GM19397 (cell line): Measurements from ENCODE around the gene XPNPEP1.

Experiments
- ATAC-seq: cut with Tn5 transposase; IDR thresholded peaks from one replicate; pipeline ENCODE4 v1.9.1; 2021; ENCODE audit warnings: mild to moderate bottlenecking, moderate library complexity; ENCODE audit not compliant: unreplicated experiment

The XPNPEP1 gene

DNA sequence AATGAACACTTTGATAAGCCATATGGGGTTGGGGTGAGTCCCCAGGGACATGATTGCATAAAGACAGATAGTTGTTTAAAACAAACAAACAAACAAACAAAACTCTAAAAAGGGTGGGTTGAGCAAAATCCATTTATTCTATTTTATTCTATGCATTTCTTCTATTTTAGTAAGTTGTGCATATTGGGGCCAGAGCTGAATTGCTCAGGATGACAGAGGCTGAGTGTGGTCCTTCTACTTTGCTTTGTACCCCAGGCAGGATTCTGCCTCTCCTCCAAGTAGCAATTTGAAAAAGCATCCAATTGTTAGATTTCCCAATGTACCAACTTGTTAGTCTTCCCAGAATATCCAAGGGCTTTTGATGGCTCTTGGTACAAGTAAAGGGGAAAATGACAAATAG is 29.2 kb upstream of the XPNPEP1 start:
- no peak for ATAC-seq

DNA sequence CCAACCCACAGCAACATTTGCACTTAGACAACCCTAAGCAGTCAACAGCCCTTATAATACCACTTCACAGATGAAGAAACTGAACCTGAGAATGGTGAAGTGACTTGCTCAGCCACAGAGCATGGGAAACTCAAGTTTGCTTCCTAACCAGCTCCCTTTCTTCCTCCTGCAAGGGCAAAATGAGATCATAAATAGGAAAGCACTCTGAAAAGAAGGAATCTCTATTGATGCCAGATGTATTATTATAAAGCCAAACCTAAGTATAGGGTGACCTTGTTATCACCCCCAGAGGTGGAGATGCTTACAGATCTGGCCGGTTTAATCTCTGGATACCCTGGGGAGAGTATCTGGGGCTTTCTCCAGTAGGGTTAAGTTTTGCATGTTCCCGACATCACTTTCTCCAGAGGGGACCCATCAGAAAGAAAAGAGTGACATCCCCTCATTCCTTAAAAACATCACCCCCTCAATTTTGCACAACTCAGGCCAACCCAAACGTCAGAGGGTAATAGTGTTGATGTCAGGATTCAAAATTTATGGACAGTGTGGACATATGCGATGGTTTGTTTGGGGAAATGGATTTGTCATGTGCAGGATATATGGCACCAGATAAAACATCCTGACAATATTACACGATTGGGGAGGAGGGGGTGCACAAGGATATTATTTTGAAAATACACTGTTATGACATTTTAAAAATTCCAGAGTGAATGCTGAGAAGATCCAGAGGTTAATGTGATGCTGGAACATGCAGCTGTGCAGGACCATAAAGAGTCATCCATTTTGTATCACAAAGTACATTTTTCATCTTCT is 24.0 kb upstream of the XPNPEP1 start:
- ATAC-seq, result no peak

GRCh38 chr10:109946680-109947079 is 23.4 kb upstream of the XPNPEP1 start:
- ATAC-seq, result no peak

DNA sequence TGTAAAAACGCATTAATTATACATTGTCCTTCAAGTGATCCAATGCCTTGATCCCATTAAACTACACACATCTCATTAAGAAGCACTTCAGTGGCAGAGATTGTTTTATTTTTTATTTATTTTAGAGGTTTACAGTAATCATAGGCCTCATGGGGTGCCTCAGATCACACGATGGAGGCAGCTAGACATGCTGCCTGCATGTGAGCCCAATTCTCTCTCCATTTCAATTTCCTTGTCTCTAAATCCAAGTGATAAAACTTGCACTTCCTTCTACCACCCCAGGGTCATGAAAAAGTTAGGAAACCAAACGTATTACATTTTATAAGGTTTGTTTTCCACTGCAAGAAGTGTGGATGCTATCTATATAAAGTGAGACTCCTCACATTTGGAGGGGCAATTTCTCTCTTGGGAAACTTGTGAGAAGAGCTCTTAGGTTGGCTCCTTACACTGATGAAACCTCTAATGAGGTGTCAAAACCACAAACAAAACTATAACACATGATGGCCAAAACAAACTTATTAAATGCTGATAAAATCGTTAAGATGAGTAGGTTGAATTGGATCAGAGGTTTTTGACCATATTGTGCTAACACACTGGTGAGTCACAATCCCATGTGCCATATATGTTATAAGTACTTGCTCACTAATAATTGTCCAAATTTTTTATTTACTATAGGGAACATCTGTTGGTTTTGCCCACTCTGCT is 22.3 kb upstream of the XPNPEP1 start:
- ATAC-seq, result no peak

DNA sequence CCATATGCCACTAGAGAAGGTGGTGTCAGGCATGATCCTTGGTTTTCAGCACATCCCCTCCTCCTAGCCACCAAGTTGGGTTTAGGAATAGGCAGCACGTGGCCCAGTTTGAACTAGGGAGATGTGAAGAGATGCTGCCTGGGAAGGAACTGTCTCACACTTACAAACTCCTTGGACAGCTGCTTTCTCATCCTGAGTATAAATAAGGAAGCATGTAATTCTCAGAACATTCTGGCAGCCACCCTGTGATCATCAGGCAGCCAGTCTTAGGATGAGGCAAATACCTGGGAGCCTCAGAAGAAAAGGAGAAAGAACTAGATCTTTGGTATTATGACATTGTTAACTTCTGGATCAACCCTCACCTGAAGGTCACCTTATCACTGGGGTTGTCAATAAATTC is 21.3 kb upstream of the XPNPEP1 start:
- ATAC-seq, result no peak

- no peak for ATAC-seq
Measured at GRCh38 chr10:109941236-109941862, 18.0 kb upstream of the XPNPEP1 start.

DNA sequence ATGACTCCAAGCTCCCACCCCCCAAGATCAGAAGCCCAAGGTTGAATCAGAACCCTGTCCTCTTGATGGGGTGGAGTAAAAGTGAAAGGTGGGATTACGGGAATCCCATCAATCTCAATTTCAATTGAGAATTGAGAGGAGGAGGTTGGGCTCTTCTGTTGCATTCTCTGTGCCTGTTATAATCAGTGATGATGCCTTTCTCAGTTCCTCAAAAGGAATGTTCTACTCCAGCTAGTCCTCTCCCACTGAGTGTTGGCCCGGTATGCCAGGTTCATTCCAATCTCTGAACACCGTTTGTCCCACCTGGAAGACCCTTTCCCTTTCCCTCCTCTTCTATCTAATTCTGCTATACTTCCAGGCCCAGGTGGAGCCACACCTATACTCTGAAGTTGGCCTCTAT is 17.2 kb upstream of the XPNPEP1 start:
- ATAC-seq, result no peak

GRCh38 chr10:109940117-109940516 is 16.8 kb upstream of the XPNPEP1 start:
- no peak for ATAC-seq

DNA sequence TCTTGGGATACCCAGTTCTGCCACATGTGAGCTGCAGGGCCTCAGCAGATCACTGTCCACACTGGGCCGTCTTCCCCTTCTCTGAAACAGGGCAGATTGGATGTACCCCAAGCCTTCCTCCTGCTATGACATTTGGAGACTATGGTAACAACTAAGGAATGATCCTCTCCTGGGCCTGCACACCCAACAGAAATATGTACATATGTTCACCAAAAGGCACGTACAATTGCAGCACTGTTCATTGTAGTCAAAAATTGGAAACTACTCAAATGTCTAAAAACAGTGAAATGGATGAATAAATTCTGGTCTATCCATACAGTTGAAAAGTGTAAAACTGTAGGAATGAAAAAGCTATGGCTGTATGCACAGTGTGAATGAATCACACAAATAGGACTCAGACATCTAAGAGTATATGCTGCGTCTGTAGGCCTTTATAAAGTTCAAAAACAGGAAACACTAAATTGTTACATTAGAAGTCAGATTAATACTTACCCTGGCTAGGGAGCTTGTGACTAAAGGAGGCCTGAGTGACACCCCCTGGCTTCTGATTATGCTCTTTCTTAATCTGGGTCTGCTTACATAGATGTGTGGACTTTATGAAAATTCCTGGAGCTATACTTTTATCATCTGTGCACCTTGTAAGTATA is 16.1 kb upstream of the XPNPEP1 start:
- ATAC-seq, result no peak

DNA sequence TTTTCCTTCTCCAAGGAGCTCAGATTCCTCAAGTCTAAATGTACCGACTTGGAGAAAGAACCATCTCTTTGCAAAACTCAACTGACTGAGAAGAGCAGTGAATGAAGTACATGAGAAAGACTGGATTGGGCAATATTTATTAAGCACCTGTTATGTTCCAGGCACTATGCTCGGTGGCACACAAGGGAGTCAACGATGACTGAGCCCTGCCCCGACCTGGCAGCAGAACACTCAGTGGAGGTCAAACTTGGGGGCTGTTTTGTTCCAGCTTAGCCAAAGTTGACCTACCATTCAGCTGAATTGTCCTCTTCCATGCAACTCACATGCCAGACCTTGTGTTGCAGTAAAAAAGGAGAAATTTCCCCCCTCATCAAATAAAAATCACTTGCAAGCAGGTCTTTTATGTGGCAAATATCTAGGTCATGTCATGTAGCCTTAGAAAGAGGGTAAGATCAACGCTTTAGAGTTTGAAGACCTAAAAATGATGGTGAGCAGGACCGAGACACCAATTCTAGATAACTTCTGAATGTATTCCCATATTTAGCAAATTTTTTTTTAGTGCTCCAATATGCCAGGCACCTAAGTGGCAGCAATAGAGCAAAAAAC is 14.3 kb upstream of the XPNPEP1 start:
- no peak for ATAC-seq

GRCh38 chr10:109934958-109935793 is 11.9 kb upstream of the XPNPEP1 start:
- no peak for ATAC-seq

DNA sequence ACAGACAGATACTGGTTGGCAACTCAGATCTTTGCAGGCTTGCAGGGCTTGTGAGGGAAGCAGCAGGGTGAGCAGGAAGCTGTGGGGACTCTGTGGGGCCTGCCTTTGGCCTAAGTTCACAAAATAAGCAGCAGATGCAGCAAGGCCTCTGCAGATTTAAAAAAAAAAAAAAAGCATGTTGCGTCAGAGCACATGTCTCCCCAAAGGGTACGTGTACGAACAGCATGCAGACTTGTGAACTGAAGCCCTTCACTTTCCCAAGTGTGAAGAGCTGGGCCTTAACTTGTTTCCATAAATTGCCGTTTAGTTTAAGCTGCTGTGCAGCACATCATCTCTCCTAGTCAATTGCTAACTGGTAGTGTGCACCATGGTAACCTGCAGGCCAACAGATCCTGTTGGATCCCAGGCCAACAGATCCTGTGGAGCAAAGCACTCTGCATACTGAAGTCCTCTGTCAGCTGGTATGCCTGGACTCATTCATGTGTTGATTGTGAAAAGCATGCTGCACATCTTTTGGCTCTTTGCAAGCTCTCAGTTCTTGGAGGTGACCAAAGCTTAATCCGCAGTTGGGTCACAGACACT is 10.8 kb upstream of the XPNPEP1 start:
- no peak for ATAC-seq

GRCh38 chr10:109932968-109933367 is 9.7 kb upstream of the XPNPEP1 start:
- no peak for ATAC-seq

DNA sequence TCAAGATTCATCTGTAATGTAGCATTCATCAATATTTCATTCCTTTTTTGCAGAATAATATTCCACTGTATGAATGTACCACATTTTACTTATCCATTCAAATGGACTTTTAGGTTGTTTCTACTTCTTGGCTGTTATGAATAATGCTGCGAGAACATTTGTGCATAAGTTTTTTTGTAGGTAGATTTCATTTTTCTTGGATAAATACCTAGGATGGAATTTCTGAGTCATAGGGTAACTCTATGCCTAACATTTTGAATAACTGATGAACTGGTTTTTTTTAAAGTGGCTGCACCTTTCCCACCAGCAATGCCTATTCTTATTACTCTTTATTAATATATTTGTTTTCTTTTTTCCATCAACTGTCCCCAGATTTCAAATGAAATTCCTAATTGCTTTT is 9.1 kb upstream of the XPNPEP1 start:
- no peak for ATAC-seq

DNA sequence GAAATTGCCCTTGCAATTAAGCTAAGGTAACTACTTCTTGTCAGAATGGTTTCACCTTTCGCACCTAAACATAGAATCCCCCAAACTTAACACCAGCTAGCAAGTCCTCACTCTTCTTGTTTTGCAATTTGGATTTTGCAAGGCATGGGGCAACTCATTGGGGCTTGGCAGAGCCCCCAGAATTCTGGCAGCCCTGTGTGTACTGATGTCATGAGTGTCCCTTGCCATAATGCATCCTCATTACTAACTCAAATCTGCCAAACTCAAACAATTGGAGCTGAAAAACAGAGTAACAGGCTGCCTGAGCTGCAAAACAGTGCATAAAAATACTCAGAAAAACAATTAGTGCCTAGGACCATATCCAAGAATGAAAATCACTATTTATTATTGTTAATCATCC is 7.9 kb upstream of the XPNPEP1 start:
- ATAC-seq, result no peak

GRCh38 chr10:109929501-109930219 is 6.3 kb upstream of the XPNPEP1 start:
- no peak for ATAC-seq

DNA sequence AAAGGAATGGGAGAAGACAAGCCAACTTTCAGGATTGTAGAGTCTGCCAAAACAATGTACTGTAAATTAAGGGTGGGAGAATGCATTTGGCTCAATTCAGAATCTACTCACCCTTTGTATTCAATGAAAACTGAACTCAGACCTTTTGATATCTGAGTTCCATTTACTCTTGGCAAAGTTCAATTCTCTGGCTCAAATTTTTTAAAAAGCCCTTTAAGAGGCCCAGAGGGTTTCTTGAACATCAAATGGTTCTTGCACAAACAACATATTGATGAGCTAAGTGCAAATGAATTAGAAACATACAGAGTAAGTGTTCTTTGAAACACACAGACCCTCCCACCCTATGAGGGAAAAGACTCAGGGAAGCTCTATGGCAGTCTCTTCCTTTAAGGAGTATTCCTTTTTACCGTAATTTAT is 5.2 kb upstream of the XPNPEP1 start:
- no peak for ATAC-seq

DNA sequence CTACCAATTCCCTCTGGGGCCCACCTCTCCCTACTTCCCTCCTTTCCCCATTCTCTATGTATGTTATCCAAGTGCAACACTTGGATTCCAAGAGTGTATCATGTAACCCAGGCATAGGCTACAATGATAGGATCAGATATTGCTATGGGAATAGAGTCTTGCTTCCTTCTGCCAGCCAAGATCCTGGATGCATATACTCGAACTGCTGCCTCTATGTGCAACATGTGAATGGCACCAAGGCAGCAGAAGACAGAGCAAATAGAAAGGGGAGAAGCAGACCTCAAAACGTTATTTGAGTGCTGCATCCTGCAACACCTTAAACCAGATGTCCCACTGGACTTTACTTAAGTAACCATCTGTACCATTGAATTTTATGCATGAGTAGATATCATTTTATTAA is 3.5 kb upstream of the XPNPEP1 start:
- ATAC-seq, result no peak

- no peak for ATAC-seq
Measured at GRCh38 chr10:109926061-109926745, 2.9 kb upstream of the XPNPEP1 start.
